CD14-positive monocyte (primary cell): Measurements from ENCODE around the gene PKNOX2. TPM values are rescaled to one million over a fixed set of nuclear protein-coding genes. Genes with fewer than 3 reads are reported as not detected.

Experiments used
- DNase-seq, 3 donors: peaks; one replicate each; pipeline ENCODE4 v3.0.0-alpha.2; 2011 to 2022
- H2AFZ ChIP-seq: 2 replicates; pipeline ENCODE4 v1.6.0; 2012; ENCODE audit warnings: mild to moderate bottlenecking, low read depth, low read length, inconsistent platforms; ENCODE audit not compliant: insufficient read depth, poor library complexity, severe bottlenecking
- H3K27ac ChIP-seq, 2 donors: 1 replicate in 1 of 2; 2 replicates in 1 of 2; pipeline ENCODE4 v1.5.1; 2012 to 2013; ENCODE audit warnings: low read length in 2 of 2, control low read depth in 1 of 2, inconsistent platforms in 1 of 2, low read depth in 1 of 2, mild to moderate bottlenecking in 1 of 2
- H3K27me3 ChIP-seq, 2 donors: one replicate each; pipeline versions ENCODE4 v1.6.0 to v1.6.1; 2011 to 2013; ENCODE audit warnings: low read length in 2 of 2; ENCODE audit not compliant: control insufficient read depth in 2 of 2, insufficient read depth in 2 of 2
- H3K36me3 ChIP-seq, 2 donors: replicated peaks in 1 of 2; 1 replicate in 1 of 2; 2 replicates in 1 of 2; pipeline versions ENCODE4 v1.5.1 to v1.6.1; 2012 to 2013; ENCODE audit warnings: low read length in 2 of 2, control low read depth in 1 of 2, inconsistent platforms in 1 of 2, mild to moderate bottlenecking in 1 of 2; ENCODE audit not compliant: insufficient read depth in 2 of 2, control insufficient read depth in 1 of 2
- H3K4me1 ChIP-seq, 2 donors: 1 replicate in 1 of 2; 2 replicates in 1 of 2; pipeline versions ENCODE4 v1.5.1 to v1.6.1; 2012 to 2013; ENCODE audit warnings: low read length in 2 of 2, control low read depth in 1 of 2, inconsistent platforms in 1 of 2, mild to moderate bottlenecking in 1 of 2, moderate library complexity in 1 of 2; ENCODE audit not compliant: insufficient read depth in 2 of 2, control insufficient read depth in 1 of 2
- H3K4me2 ChIP-seq: replicated peaks from 2 replicates; pipeline ENCODE3; 2012; ENCODE audit warnings: low read length, moderate library complexity, mild to moderate bottlenecking; ENCODE audit not compliant: poor library complexity, severe bottlenecking; ENCODE audit errors: extremely low read depth
- H3K4me3 ChIP-seq, 3 experiments: fragments of 200-600 bp in 1 of 3; sonication (generic) in 1 of 3; replicated peaks in 1 of 3; 1 replicate in 2 of 3; 2 replicates in 1 of 3; pipeline ENCODE4 v1.5.1; 2011 to 2013; ENCODE audit warnings: low read length in 3 of 3, mild to moderate bottlenecking in 3 of 3, control low read depth in 2 of 3, low read depth in 2 of 3, inconsistent platforms in 1 of 3, moderate library complexity in 1 of 3
- H3K79me2 ChIP-seq: 2 replicates; pipeline ENCODE4 v1.6.0; 2012; ENCODE audit warnings: mild to moderate bottlenecking, control low read depth, inconsistent platforms, low read length, moderate library complexity; ENCODE audit not compliant: insufficient read depth
- H3K9ac ChIP-seq: 2 replicates; pipeline ENCODE4 v1.6.0; 2017; ENCODE audit warnings: low read length, mild to moderate bottlenecking; ENCODE audit not compliant: insufficient read depth, poor library complexity, severe bottlenecking
- H3K9me3 ChIP-seq, 2 donors: replicated peaks in 1 of 2; 1 replicate in 1 of 2; 2 replicates in 1 of 2; pipeline versions ENCODE4 v1.5.1 to v1.6.1; 2012 to 2013; ENCODE audit warnings: low read length in 2 of 2, control low read depth in 1 of 2; ENCODE audit not compliant: control insufficient read depth in 1 of 2, insufficient read depth in 1 of 2
- H4K20me1 ChIP-seq: 2 replicates; pipeline ENCODE4 v1.6.0; 2012; ENCODE audit warnings: mild to moderate bottlenecking, low read length, control low read depth, moderate library complexity; ENCODE audit not compliant: insufficient read depth
- H3K27ac Mint-ChIP-seq, 7 donors: one replicate each; pipeline ENCODE4 v1.8.0; 2020; ENCODE audit warnings: mild to moderate bottlenecking in 7 of 7, mixed read lengths in 7 of 7, moderate library complexity in 6 of 7, inconsistent platforms in 2 of 7
- H3K27me3 Mint-ChIP-seq, 3 donors: one replicate each; pipeline ENCODE4 v1.8.0; 2021 to 2022; ENCODE audit warnings: low read depth in 3 of 3, mild to moderate bottlenecking in 3 of 3, mixed read lengths in 3 of 3, moderate library complexity in 3 of 3, inconsistent platforms in 1 of 3
- H3K36me3 Mint-ChIP-seq, 2 donors: one replicate each; pipeline ENCODE4 v1.8.0; 2020; ENCODE audit warnings: mixed read lengths in 2 of 2, inconsistent platforms in 1 of 2, mild to moderate bottlenecking in 1 of 2
- H3K4me1 Mint-ChIP-seq: one replicate; pipeline ENCODE4 v1.8.0; 2020; ENCODE audit warnings: mild to moderate bottlenecking, mixed read lengths
- H3K4me3 Mint-ChIP-seq, 2 donors: one replicate each; pipeline ENCODE4 v1.8.0; 2020; ENCODE audit warnings: mild to moderate bottlenecking in 2 of 2, mixed read lengths in 2 of 2, moderate library complexity in 1 of 2
- H3K9me3 Mint-ChIP-seq, 7 donors: one replicate each; pipeline ENCODE4 v1.8.0; 2020 to 2022; ENCODE audit warnings: mixed read lengths in 7 of 7, mild to moderate bottlenecking in 6 of 7, moderate library complexity in 6 of 7, inconsistent platforms in 2 of 7
- CTCF ChIP-seq: fragments of 200-600 bp; IDR thresholded peaks from one replicate; pipeline ENCODE4 v1.8.0; 2022; ENCODE audit warnings: antibody characterized with exemption, mild to moderate bottlenecking
- WGBS: methylation state at CpG from one replicate; pipeline ENCODE4 v1.1.5; 2013; ENCODE audit warnings: missing lambda C conversion rate; ENCODE audit not compliant: insufficient coverage; 5-methylcytosine and 5-hydroxymethylcytosine counted together
- intact Hi-C, 2 donors: fragments of 100-400 bp; cut with micrococcal nuclease; formaldehyde crosslinking; loops; one replicate each; pipeline versions ENCODE4 v1.15.0 to v1.15.1; 2023
- polyA plus RNA-seq, 3 donors: library from polyadenylated mRNA; depleted of rRNA in 1 of 3; unstranded in 2 of 3; stranded (reverse) in 1 of 3; fragments of 300-500 nt in 2 of 3; fragments of >200 nt in 1 of 3; fragmentation: Illumina TruSeq in 2 of 3; gene quantifications; 1 replicate in 2 of 3; 2 replicates in 1 of 3; pipeline ENCODE4 v1.2.3, GENCODE V29; 2012 to 2021

PKNOX2 gene
- polyA plus RNA-seq, 3 donors = not detected

GRCh38 chr11:125375146-125375545 is 210.6 kb downstream of the PKNOX2 start:
- H3K27me3 ChIP-seq = peaks cover 0 to 29% of the 10 kb centered on the region in 2 donors
- no peak overlapping the region for H3K4me3 Mint-ChIP-seq
- no peak overlapping the region for H3K4me2 ChIP-seq
- no peak overlapping the region for H3K27ac Mint-ChIP-seq
- peaks cover 0 to 1% (median 0%) of the 10 kb centered on the region in 7 donors for H3K9me3 Mint-ChIP-seq
- TF ChIP-seq CTCF = no peak
- no peak for DNase-seq
- H3K4me1 ChIP-seq = no peaks in the 10 kb centered on the region
- H4K20me1 ChIP-seq = no peaks in the 10 kb centered on the region
- H3K27ac ChIP-seq = no peak overlapping the region
- H3K9me3 ChIP-seq = no peaks in the 10 kb centered on the region
- intact Hi-C loops = no loop called here
- H3K9ac ChIP-seq = no peak overlapping the region
- no peaks in the 10 kb centered on the region for H3K79me2 ChIP-seq
- 73% methylated on average over 2 of the region's 6 CpGs for WGBS
- peaks cover 43 to 45% (median 43%) of the 10 kb centered on the region in 3 donors for H3K27me3 Mint-ChIP-seq
- H3K4me1 Mint-ChIP-seq = no peaks in the 10 kb centered on the region
- H2AFZ ChIP-seq = no peak overlapping the region
- H3K36me3 Mint-ChIP-seq = no peaks in the 10 kb centered on the region
- H3K4me3 ChIP-seq = no peak overlapping the region
- H3K36me3 ChIP-seq = no peaks in the 10 kb centered on the region

GRCh38 chr11:125376117-125376516 is 211.6 kb downstream of the PKNOX2 start:
- no peak overlapping the region for H3K9ac ChIP-seq
- no peaks in the 10 kb centered on the region for H3K4me1 ChIP-seq
- Mint-ChIP-seq H3K36me3 (no peaks in the 10 kb centered on the region), H3K27me3 (peaks cover 34 to 42% (median 39%) of the 10 kb centered on the region in 3 donors), H3K27ac (no peak overlapping the region), H3K4me1 (no peaks in the 10 kb centered on the region), H3K4me3 (peak overlapping the region in 1 of 2 donors; percentile 4), H3K9me3 (peaks cover 0 to 1% (median 0%) of the 10 kb centered on the region in 7 donors)
- no peaks in the 10 kb centered on the region for H4K20me1 ChIP-seq
- no peak overlapping the region for H3K4me2 ChIP-seq
- TF ChIP-seq CTCF = no peak
- 52% methylated on average over 5 of the region's 9 CpGs for WGBS
- no peaks in the 10 kb centered on the region for H3K36me3 ChIP-seq
- DNase-seq = no peak
- no peaks in the 10 kb centered on the region for H3K9me3 ChIP-seq
- no peak overlapping the region for H2AFZ ChIP-seq
- no peak overlapping the region for H3K4me3 ChIP-seq
- intact Hi-C loops = no loop called here
- H3K79me2 ChIP-seq = no peaks in the 10 kb centered on the region
- no peak overlapping the region for H3K27ac ChIP-seq
- H3K27me3 ChIP-seq = peaks cover 0 to 19% of the 10 kb centered on the region in 2 donors
